Amygdala (tissue), 56 donors: ENCODE results near the gene NMBR.
"Not testable (repeated sequence)": the region's sequence is repeated elsewhere in the genome, so short reads cannot be mapped to it uniquely, and the experiment has no call there.

Experiments
- DNase-seq, 56 donors: peaks; one replicate each; lab custom pipeline; 2025; lab: John Stamatoyannopoulos, UW

Gene NMBR

GRCh38 chr6:142146828-142147662 is at the start of gene NMBR, which contains the start of gene VTA1:
NMBR (minus strand) TSS chr6:142147122; CDS start chr6:142088658, 58,464 bp downstream.
VTA1 (plus strand) TSS chr6:142147263; CDS start chr6:142147288, 25 bp downstream.
- DNase-seq, result peak; percentile 76 to 99 (median 96)

GRCh38 chr6:142195862-142196541 is 49.1 kb upstream of the NMBR start:
- no peak for DNase-seq

GRCh38 chr6:142193621-142194020 is 46.7 kb upstream of the NMBR start:
- no peak for DNase-seq

- no peak for DNase-seq
Measured at GRCh38 chr6:142192343-142192742, 45.4 kb upstream of the NMBR start.

GRCh38 chr6:142189057-142189456 is 42.1 kb upstream of the NMBR start:
- DNase-seq, result no peak

- not testable (repeated sequence) for DNase-seq
Measured at GRCh38 chr6:142188341-142188740, 41.4 kb upstream of the NMBR start.

- peak in 1 of 56 donors; percentile 4 for DNase-seq
Measured at GRCh38 chr6:142187209-142187608, 40.3 kb upstream of the NMBR start.

- no peak for DNase-seq
Measured at GRCh38 chr6:142185641-142186040, 38.7 kb upstream of the NMBR start.

- no peak for DNase-seq
Measured at GRCh38 chr6:142184307-142184706, 37.4 kb upstream of the NMBR start.

- no peak for DNase-seq
Measured at GRCh38 chr6:142183351-142183750, 36.4 kb upstream of the NMBR start.

- DNase-seq, result no peak
Measured at GRCh38 chr6:142182004-142182403, 35.1 kb upstream of the NMBR start.

GRCh38 chr6:142178129-142178528 is 31.2 kb upstream of the NMBR start:
- DNase-seq, result no peak

GRCh38 chr6:142174703-142175102 is 27.8 kb upstream of the NMBR start:
- no peak for DNase-seq

GRCh38 chr6:142173980-142174379 is 27.1 kb upstream of the NMBR start:
- no peak for DNase-seq

- no peak for DNase-seq
Measured at GRCh38 chr6:142172758-142173157, 25.8 kb upstream of the NMBR start.

GRCh38 chr6:142171351-142171750 is 24.4 kb upstream of the NMBR start:
- no peak for DNase-seq

GRCh38 chr6:142167486-142167885 is 20.6 kb upstream of the NMBR start:
- no peak for DNase-seq

- no peak for DNase-seq
Measured at GRCh38 chr6:142167071-142167470, 20.1 kb upstream of the NMBR start.

- no peak for DNase-seq
Measured at GRCh38 chr6:142165227-142165626, 18.3 kb upstream of the NMBR start.

- DNase-seq, result no peak
Measured at GRCh38 chr6:142162780-142163179, 15.9 kb upstream of the NMBR start.

GRCh38 chr6:142156758-142157068 is 9.8 kb upstream of the NMBR start:
- DNase-seq, result not testable (repeated sequence)
